Muscle layer of colon (tissue), 2 donors: ENCODE results near the gene MPV17L2.

Experiments
- H3K27ac ChIP-seq: one replicate; pipeline ENCODE4 v1.7.0; 2013; ENCODE audit warnings: low read depth, mild to moderate bottlenecking, low read length, moderate library complexity
- H3K27me3 ChIP-seq, 2 donors: one replicate each; pipeline ENCODE4 v1.7.0; 2013; ENCODE audit warnings: low read length in 2 of 2, mild to moderate bottlenecking in 2 of 2; ENCODE audit not compliant: insufficient read depth in 2 of 2, control insufficient read depth in 1 of 2
- H3K36me3 ChIP-seq: one replicate; pipeline ENCODE4 v1.7.0; 2013; ENCODE audit warnings: mild to moderate bottlenecking, low read length; ENCODE audit not compliant: insufficient read depth
- H3K4me1 ChIP-seq: one replicate; pipeline ENCODE4 v1.7.0; 2013; ENCODE audit warnings: mild to moderate bottlenecking, low read length; ENCODE audit not compliant: insufficient read depth
- H3K4me3 ChIP-seq, 2 donors: one replicate each; pipeline ENCODE4 v1.7.0; 2013; ENCODE audit warnings: low read length in 2 of 2, low read depth in 1 of 2, mild to moderate bottlenecking in 1 of 2, moderate library complexity in 1 of 2
- H3K9ac ChIP-seq: one replicate; pipeline ENCODE4 v1.7.0; 2013; ENCODE audit warnings: low read length
- H3K9me3 ChIP-seq: one replicate; pipeline ENCODE4 v1.7.0; 2013; ENCODE audit warnings: mild to moderate bottlenecking, low read length
- donor health status: abdominal sarcoma.
- donor health status: Adenocarcinoma of cecum.

MPV17L2 gene

DNA sequence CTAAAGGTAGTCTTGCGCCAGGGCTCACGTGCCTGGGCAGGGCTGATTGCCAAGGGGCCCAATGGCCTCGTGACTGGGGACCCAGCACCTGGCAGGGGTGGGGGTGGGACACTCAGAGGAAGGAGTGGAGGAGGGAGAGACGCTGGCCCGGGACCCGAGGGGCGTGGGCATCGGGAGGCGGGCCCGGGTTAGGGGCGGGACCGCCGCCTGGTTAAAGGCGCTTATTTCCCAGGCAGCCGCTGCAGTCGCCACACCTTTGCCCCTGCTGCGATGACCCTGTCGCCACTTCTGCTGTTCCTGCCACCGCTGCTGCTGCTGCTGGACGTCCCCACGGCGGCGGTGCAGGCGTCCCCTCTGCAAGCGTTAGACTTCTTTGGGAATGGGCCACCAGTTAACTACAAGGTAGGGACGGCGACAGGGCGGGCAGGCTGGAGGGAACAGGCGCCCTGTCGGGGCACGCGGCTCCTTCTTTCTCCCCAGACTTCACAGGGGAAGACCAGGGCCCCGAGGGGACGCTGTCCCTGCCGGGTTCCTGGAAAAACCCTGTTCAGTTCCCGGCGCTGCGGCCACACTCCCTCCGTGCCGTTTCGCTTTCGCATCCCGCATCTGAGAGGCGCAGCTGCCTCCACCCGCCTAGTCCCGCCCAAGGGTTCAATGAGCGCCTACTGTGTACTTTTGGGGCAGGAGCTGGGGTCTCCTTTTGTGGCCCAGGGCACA is 19.3 kb upstream of the MPV17L2 start, which contains the start of gene IFI30:
Gene IFI30 (plus strand): TSS at position 242 of the 717 bp plus-strand sequence. CDS start 29 bp downstream, at position 271.
- H3K27me3 ChIP-seq, result no peaks in the 10 kb centered on the region
- peak within 1 kb of the TSS; percentile 75 for H3K27ac ChIP-seq
- peaks cover 4% of the 10 kb centered on the region for H3K36me3 ChIP-seq
- H3K4me3 ChIP-seq, result peak within 1 kb of the TSS; percentile 73 to 80
- no peaks in the 10 kb centered on the region for H3K9me3 ChIP-seq
- H3K4me1 ChIP-seq, result peaks cover 9% of the 10 kb centered on the region
- peak within 1 kb of the TSS; percentile 42 for H3K9ac ChIP-seq

DNA sequence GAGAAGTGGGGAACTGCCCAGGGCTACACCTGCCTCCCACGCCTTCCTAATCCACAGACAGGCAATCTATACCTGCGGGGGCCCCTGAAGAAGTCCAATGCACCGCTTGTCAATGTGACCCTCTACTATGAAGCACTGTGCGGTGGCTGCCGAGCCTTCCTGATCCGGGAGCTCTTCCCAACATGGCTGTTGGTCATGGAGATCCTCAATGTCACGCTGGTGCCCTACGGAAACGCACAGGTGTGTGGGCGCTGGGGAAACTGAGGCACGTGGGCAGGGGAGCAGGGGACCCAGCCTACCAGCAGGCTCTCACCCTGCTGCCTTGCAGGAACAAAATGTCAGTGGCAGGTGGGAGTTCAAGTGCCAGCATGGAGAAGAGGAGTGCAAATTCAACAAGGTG is 18.0 kb upstream of the MPV17L2 start:
- Histone ChIP-seq H3K4me3 (no peak overlapping the region), H3K4me1 (peaks cover 9% of the 10 kb centered on the region), H3K9me3 (no peaks in the 10 kb centered on the region), H3K27me3 (no peaks in the 10 kb centered on the region), H3K9ac (no peak overlapping the region), H3K27ac (no peak overlapping the region), H3K36me3 (no peaks in the 10 kb centered on the region)

DNA sequence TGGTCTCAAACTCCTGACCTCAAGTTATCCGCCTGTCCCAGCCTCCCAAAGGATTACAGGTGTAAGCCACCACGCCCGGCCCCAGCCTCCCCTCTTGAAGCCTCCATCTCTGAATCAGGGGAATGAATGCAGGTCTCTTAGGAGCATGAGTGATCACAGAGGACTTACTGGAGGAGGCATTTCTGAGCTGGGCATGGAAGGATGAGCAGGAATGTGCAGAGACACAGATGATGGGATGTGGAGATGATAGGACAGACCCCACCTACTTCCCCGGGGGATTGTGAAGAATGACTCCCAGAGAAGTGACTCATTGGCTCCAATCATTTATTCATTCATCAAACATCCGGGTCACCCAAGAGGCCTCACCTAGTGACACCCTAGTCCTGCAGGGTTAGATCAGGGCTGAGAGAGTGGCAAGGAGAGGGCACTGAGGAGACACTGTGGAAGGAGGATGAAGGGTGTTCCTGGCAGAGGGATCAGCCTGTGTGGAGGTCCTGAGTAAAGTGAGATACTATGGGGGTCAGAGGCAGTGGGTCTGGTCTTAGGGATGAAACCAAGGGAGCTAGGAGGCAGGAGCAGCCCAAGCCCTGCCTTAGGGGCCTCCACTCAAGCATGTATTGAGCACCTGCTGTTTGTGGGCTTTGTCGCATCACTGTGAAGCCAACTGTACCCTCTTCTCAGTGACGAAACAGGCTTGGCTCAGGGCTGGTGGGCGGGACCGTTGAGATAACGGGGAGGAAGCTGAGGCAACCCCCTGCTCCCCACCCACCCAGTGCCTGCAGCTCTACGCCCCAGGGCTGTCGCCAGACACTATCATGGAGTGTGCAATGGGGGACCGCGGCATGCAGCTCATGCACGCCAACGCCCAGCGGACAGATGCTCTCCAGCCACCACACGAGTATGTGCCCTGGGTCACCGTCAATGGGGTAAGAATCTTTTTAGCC is 16.4 kb upstream of the MPV17L2 start:
- no peak overlapping the region for H3K9ac ChIP-seq
- no peaks in the 10 kb centered on the region for H3K36me3 ChIP-seq
- H3K27me3 ChIP-seq, result no peaks in the 10 kb centered on the region
- no peak overlapping the region for H3K4me3 ChIP-seq
- no peak overlapping the region for H3K27ac ChIP-seq
- H3K4me1 ChIP-seq, result peaks cover 9% of the 10 kb centered on the region
- no peaks in the 10 kb centered on the region for H3K9me3 ChIP-seq

- no peak overlapping the region for H3K4me3 ChIP-seq
- H3K9me3 ChIP-seq, result no peaks in the 10 kb centered on the region
- no peak overlapping the region for H3K9ac ChIP-seq
- H3K36me3 ChIP-seq, result no peaks in the 10 kb centered on the region
- H3K4me1 ChIP-seq, result no peaks in the 10 kb centered on the region
- no peaks in the 10 kb centered on the region for H3K27me3 ChIP-seq
- no peak overlapping the region for H3K27ac ChIP-seq
Measured at GRCh38 chr19:18179957-18180356, 13.1 kb upstream of the MPV17L2 start.

DNA sequence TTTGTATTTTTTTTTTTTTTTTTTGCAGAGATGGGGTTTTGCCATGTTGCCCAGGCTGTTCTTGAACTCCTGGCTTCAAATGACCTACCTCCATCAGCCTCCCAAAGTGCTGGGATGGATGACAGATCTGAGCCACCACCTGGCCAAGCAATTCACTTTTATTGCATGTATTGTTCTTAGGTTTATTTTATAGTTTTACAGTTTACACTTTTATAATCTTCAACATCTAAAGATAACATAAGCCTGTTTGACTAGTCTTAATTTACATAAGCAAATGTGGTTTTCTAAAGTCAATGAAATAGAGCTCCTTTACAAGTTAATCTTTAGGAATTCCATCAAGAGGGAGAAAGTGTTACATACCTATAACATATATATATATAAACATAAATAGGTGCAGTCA is 9.5 kb upstream of the MPV17L2 start:
- Histone ChIP-seq H3K4me3 (no peak overlapping the region), H3K27ac (no peak overlapping the region)

GRCh38 chr19:18185538-18185937 is 7.5 kb upstream of the MPV17L2 start:
- no peaks in the 10 kb centered on the region for H3K36me3 ChIP-seq
- no peak overlapping the region for H3K9ac ChIP-seq
- H3K4me1 ChIP-seq, result no peaks in the 10 kb centered on the region
- no peak overlapping the region for H3K4me3 ChIP-seq
- H3K27ac ChIP-seq, result no peak overlapping the region
- H3K9me3 ChIP-seq, result no peaks in the 10 kb centered on the region
- no peaks in the 10 kb centered on the region for H3K27me3 ChIP-seq

More for the DNA sequence above, 9.5 kb upstream of the MPV17L2 start:
- Histone ChIP-seq H3K27me3 (no peaks in the 10 kb centered on the region), H3K9ac (no peak overlapping the region), H3K9me3 (no peaks in the 10 kb centered on the region), H3K36me3 (no peaks in the 10 kb centered on the region), H3K4me1 (no peaks in the 10 kb centered on the region)

GRCh38 chr19:18190278-18190677 is 2.7 kb upstream of the MPV17L2 start:
- Histone ChIP-seq H3K9me3 (no peaks in the 10 kb centered on the region), H3K36me3 (no peaks in the 10 kb centered on the region), H3K4me3 (no peak overlapping the region), H3K27me3 (no peaks in the 10 kb centered on the region), H3K27ac (no peak overlapping the region), H3K9ac (no peak overlapping the region), H3K4me1 (peaks cover 23% of the 10 kb centered on the region)

DNA sequence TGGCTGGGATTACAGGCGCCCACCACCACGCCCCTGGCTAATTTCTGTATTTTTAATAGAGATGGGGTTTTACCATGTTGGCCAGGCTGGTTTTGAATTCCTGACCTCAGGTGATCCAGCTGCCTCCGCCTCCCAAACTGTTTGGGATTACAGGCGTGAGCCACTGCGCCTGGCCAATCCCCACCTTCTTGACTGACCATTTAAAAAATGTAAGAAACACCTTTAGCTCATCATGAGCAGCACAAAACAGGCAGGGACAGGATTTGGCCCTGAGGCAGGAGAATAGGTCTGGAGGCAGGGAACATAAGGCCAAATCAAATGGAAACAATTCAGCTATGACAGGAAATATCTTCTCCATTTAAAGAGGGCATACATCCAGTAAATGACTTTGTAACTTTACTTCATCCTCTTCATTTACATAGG is 1.4 kb upstream of the MPV17L2 start:
- Histone ChIP-seq H3K4me1 (peaks cover 23% of the 10 kb centered on the region), H3K9ac (peak overlapping the region; percentile 90), H3K36me3 (peaks cover 7% of the 10 kb centered on the region), H3K9me3 (no peaks in the 10 kb centered on the region), H3K27ac (no peak overlapping the region), H3K4me3 (peak overlapping the region in 1 of 2 donors; percentile 88), H3K27me3 (no peaks in the 10 kb centered on the region)

DNA sequence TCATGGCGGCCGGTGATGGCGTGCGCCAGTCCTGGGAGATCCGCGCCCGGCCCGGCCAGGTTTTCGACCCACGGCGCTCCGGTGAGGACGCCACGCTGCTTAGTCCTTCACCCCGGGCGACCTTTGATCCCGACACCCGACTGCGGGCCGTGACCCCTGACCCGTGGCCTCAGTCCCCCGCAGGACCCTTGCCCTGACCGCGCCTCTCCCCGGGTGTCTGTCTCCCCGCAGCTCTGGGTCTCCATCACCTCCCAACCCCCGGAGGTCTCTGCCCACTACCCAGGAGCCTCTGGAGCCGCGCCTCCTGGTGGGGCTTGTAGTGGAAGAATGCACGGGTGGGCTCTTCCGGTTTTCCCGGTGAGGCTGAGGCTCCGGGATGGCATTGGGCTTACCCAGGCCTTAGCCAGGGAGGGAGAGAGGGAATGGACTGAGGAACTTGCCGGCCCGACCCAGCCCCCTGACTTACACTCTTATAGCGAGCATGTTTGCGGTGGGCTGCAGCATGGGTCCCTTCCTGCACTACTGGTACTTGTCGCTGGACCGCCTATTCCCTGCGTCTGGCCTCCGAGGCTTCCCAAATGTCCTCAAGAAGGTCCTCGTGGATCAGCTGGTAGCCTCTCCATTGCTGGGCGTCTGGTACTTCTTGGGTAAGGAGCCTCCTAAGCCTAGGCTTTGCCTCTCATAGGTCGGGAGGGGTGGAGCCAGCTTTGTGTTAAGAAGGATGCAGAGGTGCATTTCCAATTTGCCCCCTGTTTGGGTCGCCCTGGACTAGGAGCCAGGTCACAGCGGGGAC is 566 bp downstream of the MPV17L2 start:
- no peaks in the 10 kb centered on the region for H3K9me3 ChIP-seq
- peak overlapping the region; percentile 75 to 98 for H3K4me3 ChIP-seq
- peaks cover 23% of the 10 kb centered on the region for H3K4me1 ChIP-seq
- peak overlapping the region; percentile 85 for H3K27ac ChIP-seq
- H3K27me3 ChIP-seq, result no peaks in the 10 kb centered on the region
- H3K9ac ChIP-seq, result peak overlapping the region; percentile 49
- peaks cover 14% of the 10 kb centered on the region for H3K36me3 ChIP-seq

GRCh38 chr19:18194181-18194530 is 1.1 kb downstream of the MPV17L2 start:
- Histone ChIP-seq H3K4me3 (peak overlapping the region in 1 of 2 donors; percentile 75), H3K27ac (peak overlapping the region; percentile 85), H3K36me3 (peaks cover 16% of the 10 kb centered on the region), H3K27me3 (no peaks in the 10 kb centered on the region), H3K9me3 (no peaks in the 10 kb centered on the region), H3K9ac (peak overlapping the region; percentile 24), H3K4me1 (peaks cover 23% of the 10 kb centered on the region)
